Measurements from ENCODE around the gene RABAC1. TPM values are rescaled to one million over a fixed set of nuclear protein-coding genes. Genes with fewer than 3 reads are reported as not detected.
"Not testable (repeated sequence)": the region's sequence is repeated elsewhere in the genome, so short reads cannot be mapped to it uniquely, and the experiment has no call there.

The RABAC1 gene, protein sequence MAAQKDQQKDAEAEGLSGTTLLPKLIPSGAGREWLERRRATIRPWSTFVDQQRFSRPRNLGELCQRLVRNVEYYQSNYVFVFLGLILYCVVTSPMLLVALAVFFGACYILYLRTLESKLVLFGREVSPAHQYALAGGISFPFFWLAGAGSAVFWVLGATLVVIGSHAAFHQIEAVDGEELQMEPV
- total RNA-seq = 133 TPM

DNA sequence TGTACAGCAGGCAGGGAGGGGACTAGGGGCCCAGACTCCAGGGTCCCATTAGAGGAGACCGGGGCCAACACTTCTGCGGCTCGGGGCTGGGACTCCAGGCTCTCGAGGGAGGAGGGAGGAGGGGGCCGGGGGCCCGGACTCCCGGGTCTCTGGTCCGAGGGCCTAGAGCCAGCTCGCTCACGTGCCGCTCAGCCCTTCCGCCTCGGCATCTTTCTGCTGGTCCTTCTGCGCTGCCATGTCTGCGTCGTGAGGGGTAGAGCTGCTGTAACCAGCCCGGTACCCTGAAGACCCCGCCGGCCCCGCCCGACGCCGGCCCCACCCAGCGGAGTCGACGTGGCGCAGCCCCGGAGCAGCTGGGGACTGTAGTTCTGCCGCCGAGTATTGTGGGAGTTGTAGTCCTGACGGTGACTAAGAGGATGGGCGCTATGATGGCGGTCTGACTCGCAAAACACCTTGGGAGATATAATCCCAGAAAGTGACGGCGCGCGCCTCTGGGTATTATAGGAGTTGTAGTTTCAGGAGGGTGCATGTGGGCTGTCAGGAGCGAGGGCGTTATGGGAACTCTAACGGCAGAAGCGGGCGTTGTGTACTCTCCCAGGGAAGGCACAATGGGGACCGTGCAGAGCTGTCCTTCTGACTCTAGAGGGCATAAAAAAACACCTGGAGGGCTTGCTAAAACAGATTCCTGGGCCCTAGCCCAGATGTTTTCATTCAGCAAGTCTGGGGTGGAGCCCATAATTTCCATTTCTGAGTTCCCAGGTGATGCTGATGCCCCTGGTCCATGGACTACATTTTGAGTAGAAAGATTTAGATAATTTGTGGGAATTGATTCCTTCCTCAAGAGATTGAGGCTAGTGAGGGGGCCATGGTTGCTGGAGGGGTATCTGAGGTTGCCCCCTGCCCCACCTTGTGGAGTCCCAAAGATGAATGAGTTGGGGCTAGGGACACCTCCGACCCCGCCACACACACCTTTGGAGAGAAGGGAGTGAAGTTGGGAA, at the start of gene RABAC1:
Gene RABAC1 (minus strand): TSS at position 266 of the 998 bp plus-strand sequence. CDS start 29 bp downstream, at position 237.
- intact Hi-C loops (cut with DNase I) = loop anchor here (5.0 kb wide), 1 partner anchor 397 kb away; no protein-coding TSS in a partner anchor
- ATAC-seq (peak; percentile 97), DNase-seq (ENCODE audit: low spot score) (peak; percentile 92)

DNA sequence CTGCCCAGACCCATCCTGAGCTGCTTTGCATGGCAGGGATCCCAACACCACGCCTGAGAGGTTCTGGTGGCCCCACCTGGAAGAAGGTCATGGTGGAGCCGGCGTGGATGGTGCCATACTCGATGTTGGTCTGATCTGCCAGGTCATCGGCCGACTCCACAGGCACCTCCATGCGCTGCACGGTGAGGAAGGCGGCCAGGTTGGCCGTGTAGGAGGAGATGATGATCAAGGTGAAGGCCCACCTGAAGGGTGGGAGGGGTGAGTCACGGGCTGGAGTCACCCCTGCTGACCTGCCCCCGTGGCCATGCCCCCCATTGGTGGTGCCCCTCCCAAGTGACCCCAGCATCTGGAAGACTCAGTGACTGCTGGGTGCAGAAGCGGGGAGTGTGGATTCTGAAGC, 47.4 kb upstream of the RABAC1 start:
- DNase-seq (ENCODE audit: low spot score) (no peak), ATAC-seq (no peak)
- intact Hi-C loops (cut with DNase I) = no loop called here

DNA sequence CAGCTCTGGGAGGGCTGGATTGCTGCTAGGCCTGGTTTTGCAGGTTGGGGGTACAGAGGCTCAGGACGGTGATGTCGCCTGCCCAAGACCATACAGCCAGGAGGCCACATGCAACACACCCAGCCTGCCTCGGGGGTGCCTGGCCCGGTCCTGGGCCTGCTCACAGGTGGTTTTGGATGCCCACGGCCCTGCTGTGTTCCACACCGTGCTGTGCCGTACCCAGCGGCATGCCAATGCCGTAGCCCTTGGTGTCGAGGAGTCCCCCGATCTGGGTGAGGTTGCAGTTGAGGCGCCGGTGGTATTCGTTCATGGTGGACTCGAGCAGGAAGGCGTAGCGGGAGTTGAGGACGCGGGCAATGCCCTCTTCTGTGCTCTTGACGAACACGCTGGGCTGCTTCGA, 46.4 kb upstream of the RABAC1 start:
- ATAC-seq (no peak), DNase-seq (ENCODE audit: low spot score) (peak; percentile 48)
- intact Hi-C loops (cut with DNase I) = no loop called here

DNA sequence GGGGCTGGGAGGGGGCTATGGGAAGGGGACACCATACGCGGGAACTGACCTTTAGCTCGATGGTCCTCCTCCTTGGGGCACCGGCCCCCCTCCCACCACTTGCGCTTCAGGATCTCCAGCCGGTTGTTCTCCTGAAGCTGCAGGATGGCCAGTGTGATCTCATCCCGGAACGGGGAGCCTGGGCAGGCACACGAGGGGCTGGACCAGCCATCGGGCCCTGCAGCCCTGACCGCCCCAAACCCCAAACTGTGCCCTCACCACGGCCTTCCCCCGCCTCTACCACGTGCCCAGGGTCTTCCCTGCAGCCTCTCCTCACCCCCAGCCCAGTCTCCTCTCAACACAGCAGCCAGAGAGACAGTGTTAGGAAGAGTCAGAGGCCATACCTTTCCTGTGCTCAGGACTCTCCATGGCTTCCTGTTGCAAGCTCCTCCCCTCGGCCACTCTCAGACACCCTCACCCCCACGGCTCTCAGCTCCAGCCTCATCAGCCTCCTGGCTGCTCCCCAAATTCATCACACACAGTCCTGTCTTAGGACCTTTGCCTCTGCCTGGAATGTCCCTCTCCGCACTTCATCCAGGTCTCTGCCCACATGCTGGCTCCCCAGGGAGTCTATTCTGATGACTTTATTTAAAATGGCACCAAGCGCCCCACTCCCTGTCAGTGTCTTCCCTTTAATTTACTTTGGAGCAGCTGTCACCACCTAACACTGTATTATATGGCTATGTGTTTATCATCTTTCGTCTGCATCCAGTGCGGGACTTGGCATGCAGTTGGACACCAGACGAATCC, 44.6 kb upstream of the RABAC1 start:
- DNase-seq (ENCODE audit: low spot score) (no peak), ATAC-seq (no peak)
- intact Hi-C loops (cut with DNase I) = no loop called here

DNA sequence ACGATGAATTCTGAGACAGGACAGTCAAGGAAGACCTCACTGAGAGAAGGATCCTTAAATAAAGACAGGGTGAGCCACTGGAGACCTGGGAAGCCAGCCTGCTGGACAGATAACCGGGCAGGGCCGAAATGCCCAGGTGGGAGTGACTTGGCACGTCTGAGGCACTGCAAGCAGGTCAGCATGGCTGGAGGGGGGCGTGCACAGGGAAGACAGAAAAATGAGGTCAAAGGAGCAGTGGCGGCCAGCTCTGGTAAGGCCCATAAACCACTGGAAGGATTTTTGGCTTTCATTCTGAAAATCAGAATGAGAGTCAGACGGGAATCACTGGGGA, 40.7 kb upstream of the RABAC1 start:
- DNase-seq (ENCODE audit: low spot score) = no peak
- no peak for ATAC-seq
- intact Hi-C loops (cut with DNase I) = no loop called here

DNA sequence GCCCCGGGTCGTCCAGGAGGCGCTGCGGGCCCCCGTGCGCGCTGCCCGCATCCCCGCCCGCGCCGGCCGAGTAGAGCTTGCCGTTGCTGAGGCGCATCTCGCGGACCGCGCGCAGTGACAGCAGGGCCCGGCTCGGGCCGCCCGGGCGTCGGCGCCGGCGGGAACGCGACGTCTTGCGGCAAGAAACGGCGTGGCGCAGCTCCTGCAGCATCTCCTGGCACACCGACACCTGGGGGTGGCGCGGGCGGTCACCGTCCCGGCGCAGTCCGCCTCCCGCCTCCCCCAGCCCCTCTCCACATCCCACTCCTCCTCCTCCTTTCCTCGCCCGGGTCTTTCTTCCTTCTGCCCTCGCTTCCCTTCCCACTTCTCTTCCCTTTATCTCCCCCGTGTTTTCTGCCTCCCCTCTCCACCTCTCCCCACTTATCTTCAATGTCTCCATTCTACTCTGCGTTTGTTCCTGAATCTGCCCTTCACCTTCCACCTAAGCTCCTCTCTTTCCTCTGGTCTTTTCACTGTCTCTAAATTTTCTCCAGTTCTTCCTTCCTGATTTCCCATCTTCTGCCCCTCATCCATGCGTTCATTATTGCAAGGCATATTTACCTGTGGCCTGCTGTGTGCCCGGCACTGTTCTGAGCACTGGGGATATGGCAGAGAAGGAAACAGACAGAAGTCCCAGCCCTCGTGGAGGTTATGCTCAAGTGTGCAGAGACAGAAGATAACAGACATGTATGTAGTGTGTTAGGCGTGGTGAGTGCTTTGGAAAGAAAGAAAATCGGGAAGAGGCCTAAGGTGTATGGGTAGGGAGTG, 40.2 kb upstream of the RABAC1 start:
- DNase-seq (ENCODE audit: low spot score) (no peak), ATAC-seq (no peak)
- intact Hi-C loops (cut with DNase I) = no loop called here

DNA sequence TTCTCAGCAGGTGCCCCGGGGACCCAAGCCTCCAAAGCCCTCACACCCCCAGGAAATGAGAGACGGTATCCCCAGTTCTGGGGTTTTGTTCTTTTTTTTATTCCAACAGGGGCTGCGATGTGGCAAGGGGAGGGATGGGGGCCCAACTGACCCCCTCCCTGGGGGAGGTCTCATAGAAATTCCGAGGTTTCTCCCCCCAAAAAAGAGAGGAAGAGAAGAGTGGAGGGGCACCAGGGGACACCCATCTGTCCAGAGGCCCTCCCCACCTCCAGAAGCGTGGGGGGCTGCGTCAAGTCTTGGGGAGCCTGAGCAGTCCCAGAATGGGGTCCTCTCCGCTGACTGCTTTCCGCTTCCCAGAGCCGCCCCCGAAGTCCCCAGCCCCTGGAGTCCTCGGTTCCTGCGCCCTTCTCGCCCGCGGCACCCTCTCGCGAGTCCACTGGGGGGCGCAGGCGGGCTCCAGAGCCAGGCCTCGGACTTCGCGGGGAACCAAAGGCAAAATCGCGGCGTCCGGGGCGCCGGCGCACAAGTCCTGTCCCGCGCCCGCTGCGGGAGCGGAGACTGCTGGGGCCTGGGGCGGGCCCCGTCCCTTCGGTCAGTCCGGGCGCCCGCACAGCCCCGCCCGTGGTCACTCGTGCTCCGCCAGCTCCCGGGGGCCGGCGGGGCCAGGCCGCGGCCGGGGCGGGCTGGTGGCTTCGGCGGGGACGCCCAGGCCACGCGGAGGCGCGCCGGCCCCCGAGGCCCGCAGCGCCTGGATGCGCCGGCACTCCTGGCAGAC, 39.3 kb upstream of the RABAC1 start:
- intact Hi-C loops (cut with DNase I) = no loop called here
- ATAC-seq (no peak), DNase-seq (ENCODE audit: low spot score) (no peak)

DNA sequence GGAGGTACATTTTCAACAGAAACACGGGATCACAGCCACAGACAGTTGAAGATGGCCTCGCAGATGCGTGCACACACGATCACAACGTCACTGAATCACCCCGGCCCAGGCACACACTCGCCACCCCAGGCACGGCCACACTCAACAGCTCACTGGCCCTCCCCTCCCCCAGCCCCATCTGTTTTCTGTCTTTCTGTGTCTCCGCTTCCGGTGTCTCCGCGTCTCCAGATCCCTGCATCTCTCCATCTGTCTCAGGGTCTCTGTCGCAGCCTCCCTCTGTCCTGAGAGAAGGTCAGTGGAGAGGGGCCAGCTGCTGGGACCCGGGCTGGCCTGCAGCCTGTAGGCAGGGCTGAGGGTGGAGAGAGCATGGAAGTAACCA, 38.7 kb upstream of the RABAC1 start:
- DNase-seq (ENCODE audit: low spot score) = no peak
- intact Hi-C loops (cut with DNase I) = no loop called here
- ATAC-seq = no peak

DNA sequence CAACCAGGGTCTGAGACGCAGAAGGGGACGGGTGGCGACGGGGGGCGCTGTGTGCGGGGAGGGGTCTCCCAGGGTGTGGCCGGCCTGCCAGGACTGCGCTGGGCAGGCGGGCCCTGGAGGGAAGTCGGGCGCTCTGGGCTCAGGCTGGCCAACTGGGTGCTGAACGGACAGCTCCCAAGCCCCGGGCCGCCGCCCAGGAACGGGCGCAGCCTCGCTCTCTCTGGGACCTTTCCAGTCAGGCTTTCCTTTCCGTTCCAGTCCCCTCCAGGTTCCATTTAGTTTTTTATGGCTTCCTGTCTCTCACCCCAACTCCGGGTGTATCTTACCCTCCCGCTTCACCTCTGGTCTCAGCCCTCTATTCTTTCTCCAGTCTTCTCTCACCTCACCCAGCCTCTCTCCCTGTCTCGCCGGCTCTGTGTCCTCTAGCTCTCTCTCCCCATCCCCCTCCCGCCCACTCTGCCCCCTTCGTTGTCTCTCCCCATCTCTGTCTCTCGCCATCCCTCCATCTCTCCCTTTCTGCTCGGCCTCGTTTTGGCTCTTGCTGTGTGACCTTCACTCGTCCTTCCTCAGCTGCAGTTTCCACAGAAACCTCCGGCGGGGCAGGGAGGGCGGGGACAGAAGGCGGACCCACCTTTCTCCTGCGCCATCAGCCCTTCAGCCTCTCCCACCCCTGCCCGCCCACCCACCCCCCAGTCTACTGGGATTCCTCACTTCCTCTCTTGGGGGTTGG, 38.2 kb upstream of the RABAC1 start:
- no peak for DNase-seq (ENCODE audit: low spot score)
- intact Hi-C loops (cut with DNase I) = no loop called here
- ATAC-seq = peak; percentile 78

DNA sequence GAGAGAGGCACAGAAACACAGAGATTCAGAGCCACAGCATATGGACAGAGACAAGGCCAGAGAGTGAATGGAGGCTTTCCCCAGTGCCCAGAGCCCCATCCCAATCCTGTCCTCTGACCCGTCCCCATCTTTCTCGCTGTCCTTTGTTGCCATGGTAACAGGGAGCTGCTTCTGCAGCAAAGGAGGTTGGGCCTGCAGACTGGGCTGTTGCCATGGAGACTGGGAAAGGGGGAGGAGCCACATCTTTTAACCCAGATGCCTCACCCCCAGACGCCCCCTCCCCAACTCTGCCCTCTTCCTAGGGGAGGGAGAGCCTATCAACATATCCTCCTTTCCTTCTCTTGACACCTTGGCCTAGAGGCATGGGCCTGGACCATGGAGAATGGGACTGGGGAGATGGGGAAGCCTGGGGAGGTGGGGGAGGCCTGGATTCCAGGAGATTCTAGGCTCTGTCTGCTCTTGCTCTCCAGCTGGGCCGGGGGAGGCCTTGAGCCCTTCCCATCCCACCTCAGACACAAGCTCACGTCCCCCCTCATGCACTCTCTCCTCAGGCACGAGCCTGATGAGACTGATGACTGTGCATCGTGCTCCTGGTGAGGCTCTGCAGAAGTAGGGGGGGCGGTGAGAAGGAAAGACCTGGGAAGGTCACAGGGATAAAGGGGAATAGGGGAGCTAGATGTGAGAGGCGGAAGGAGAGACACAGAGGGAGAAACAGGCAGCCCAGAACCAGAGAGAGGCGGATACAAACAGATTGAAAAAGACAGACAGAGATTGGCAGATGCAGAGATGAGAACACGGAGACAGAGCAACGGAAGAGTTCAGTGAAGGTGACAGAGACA, 37.1 kb upstream of the RABAC1 start:
- intact Hi-C loops (cut with DNase I) = no loop called here
- DNase-seq (ENCODE audit: low spot score) = no peak
- ATAC-seq = no peak

DNA sequence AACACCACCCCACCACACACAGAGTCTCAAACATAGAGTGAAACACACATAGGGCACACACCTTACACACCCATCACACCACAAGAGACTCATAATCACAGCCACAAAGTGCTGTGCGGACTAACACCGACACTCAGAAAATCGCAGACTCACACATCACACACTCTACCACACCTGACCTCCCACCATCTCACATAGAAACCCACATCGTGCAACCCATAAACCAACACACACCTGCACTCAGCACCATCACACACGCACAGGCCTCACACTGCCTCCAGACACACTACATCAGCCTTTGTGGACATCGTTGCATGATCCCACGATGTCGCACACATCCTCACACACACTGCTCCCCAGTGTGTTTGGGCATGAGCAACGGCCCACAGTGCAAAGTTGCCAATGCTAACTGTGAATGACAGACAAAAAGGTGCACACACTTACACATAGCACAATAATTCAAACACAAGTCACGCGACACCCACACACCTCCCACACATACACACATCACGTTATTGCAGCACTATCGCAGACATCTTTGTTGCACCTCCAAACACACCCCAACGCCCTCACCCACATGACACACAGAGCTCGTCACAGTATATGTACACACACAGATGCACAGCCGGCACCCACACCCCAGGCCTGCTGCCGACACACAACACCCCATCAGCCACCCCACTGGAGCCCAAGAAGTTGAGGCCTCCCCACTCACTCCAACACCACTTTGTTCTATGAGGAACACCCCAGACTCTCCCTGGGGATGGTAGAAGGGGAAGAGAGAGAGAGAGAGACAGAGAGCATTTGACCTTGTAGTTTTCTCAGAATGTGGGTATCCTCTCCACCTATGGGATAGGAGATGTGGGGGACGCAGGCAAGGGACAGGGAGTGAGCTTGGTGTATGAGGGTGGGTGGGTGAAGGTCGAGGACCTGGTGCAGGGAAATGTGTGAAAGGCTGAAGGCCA, 36.2 kb upstream of the RABAC1 start:
- ATAC-seq (no peak), DNase-seq (ENCODE audit: low spot score) (no peak)
- intact Hi-C loops (cut with DNase I) = loop anchor here (5.0 kb wide), 1 partner anchor 1732 kb away; no protein-coding TSS in a partner anchor

DNA sequence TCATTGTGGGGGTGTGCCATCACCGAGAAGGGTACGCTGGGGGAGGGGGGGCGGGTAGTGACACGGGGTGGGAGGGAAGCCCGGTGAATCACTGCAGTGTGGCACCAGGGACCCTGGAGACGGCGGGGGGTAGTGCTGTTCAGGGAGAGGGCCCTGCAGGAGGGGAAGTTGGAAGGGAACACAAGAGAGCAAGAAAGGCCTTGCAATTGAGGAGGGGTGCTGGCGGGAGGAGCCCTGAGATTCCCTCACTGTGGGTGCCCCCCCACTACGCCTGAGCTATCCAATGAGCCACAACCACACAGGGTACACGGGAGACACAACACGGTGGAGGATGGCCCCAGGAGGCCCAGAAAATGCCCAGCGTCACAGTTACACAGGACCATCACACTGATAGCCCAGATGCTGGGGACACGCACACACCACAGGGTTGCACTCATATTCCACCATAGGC, 35.4 kb upstream of the RABAC1 start:
- intact Hi-C loops (cut with DNase I) = loop anchor here (5.0 kb wide), 1 partner anchor 1733 kb away; no protein-coding TSS in a partner anchor
- no peak for ATAC-seq
- no peak for DNase-seq (ENCODE audit: low spot score)

DNA sequence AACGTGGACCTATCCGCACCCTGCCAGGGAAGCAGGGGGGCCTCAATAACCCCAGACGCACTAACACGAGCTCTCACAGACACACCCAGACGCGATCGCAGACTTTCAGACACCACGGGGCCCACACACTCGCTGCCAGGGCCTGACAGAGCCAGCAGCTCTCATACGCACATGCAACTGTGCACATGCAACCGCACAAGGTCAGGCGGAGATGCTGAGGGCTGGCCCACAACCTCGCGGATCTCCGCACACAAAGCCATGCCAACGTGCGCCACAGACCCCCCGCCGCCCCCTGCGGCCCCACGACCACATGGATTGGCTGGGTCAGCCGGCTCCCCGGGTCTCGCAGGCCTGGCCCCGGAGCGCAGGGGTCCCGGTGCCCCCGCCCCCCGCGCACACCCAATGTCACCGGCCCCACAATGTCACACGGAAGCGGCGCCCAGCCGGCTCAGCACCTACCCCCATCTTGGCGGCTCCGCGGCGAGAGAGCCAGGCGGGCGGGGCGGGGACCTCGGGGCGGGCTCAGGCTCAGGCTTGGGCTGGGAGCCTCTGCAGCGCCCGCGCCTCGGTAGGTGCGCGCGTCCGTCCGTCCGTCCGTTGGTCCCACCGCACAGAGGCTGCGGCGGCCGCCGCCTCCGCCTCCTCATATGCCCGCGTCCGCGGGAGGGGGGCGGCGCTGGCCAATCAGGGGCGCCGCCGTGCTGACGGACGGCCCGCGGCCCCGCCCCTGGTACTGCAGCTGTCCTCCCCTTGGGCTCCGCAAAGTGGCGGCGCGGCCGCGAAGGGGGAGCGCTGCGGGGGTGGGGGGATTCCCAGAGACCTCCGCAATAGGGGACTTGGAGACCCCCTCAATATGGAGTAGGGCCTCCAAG, 34.7 kb upstream of the RABAC1 start, which contains the start of gene ATP1A3:
Gene ATP1A3 (minus strand): TSS at position 619 of the 872 bp plus-strand sequence. CDS start 154 bp downstream, at position 465.
- ATAC-seq (no peak), DNase-seq (ENCODE audit: low spot score) (no peak)
- intact Hi-C loops (cut with DNase I) = loop anchor here (5.0 kb wide), 1 partner anchor 1733 kb away; no protein-coding TSS in a partner anchor

DNA sequence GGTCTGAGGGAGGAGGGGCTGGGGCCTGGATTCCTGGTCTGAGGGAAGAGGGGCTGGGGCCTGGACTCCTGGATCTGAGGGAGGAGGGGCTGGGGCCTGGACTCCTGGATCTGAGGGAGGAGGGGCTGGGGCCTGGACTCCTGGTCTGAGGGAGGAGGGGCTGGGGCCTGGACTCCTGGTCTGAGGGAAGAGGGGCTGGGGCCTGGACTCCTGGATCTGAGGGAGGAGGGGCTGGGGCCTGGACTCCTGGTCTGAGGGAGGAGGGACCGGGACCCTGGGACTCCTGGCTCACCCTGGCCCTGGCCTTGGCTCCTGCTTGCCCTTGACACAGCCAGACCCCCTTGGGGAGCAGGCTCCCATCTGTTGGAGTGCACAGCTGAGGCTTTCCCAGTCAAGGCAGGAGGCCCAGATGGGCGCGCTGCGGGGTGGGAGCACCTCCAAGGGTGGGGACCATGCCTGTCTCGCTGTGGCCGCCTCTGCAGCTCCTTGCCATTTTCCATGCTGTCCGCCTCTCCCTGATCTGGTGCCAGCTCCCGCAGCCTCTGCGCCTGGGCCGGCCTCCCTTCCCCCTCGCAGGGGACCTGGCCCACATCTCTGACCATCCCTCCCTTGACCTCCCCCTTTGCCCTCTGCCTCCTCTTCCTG, 32.9 kb upstream of the RABAC1 start:
- ATAC-seq = not testable (repeated sequence)
- intact Hi-C loops (cut with DNase I) = loop anchor here (5.0 kb wide), 1 partner anchor 1735 kb away; no protein-coding TSS in a partner anchor

More for the DNA sequence above, 32.9 kb upstream of the RABAC1 start:
- DNase-seq (ENCODE audit: low spot score) = not testable (repeated sequence)

Data from sciatic nerve (tissue), 2 donors.